Hematopoietic multipotent progenitor cell treated with erythropoietin and hydrocortisone succinate and interleukin-3 and kit ligand, for 15 days (in vitro differentiated cells): ENCODE data around the gene SYCP1.
A peak's percentile ranks its signal among the peaks of the same experiment; 100 is the strongest.
"Not testable (repeated sequence)": the region's sequence is repeated elsewhere in the genome, so short reads cannot be mapped to it uniquely, and the experiment has no call there.

ENCODE experiments used
- DNase-seq: peaks from one replicate; pipeline ENCODE4 v3.0.0-alpha.2; 2015; ENCODE audit warnings: low spot score

Gene SYCP1

DNA sequence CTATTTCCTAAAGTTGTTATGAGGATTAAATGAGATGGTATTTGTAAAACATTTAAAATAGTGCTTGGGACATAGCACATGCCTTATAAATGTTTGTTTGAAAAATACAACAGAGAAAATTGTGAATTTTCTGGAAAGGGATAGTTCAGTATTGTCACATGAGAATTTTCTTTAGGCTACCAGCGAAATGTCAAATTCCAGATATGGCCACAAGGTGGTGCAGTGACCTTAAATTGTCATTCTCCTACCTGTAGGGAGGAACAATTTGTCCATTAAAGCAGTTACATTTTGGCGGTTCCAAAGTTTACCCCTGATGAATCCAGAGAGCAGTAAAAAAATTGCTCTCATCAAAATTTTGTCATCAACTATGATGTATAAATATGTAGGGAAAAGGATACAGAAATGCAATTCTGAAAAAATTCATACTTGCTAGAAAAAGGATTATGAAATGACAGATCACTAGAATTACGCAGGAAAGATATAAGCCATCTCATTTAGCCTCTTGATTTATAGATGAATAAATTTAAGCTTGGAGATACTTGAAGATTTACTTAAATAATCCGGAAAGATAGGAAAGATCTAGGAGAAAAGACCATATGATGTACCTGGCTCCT is 124.7 kb downstream of the SYCP1 start:
- peak; percentile 53 for DNase-seq

DNA sequence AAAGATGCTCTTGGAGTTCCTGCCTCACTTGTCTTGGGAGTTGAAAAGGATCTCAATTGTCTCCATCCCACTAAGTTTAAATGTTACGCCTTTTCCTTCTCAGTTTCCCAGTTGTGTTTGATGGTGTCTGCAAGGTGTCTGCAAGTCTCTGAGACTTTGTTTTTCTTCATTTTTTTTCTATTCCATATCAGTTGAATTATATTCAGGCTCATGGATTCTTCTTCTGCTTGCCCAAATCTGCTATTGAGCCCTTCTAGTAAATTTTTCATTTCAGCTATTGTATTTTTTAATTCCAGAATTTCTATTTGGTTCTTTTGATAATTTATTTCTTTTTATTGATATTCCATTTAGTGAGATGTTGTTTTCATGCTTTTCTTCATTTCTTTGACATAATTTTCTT is 127.6 kb downstream of the SYCP1 start:
- DNase-seq: no peak

GRCh38 chr1:114986286-114986685 is 131.6 kb downstream of the SYCP1 start:
- DNase-seq: no peak

GRCh38 chr1:114988095-114988494 is 133.4 kb downstream of the SYCP1 start:
- DNase-seq: no peak

DNA sequence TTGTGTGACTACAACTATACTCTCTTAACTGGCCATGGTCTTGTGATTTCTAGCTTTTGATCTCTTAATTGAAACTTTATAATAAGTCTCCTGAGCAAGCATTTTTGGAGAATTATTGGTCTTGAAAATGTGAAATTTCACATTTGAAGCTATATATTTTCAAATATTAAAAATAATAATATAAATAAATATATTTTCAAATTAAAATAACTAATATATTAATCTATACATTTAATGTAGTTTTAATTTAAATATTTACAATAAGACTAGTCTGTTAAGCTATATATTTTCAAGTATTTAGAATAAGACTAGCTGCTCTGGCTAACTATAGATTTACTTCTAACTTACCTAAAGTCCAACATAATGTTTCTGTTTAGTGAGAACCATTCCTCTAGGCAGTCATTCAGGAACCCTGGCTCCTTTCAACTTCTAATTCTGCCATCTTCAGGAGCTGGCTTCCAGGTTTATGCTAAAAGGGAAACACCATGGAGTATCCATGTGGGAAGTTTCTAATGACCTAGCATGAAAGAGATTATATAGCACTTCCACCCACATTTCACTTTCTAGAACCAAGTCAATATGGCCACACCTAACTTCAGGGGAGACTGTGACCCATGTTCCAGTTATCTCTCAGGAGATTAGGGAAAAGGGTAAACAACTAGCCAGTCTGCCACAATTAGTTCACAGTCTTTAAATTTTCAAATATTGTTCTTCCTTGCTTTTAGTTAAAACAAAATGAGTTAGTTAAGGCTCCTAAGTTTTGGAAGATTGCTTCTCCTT is 143.0 kb downstream of the SYCP1 start:
- no peak for DNase-seq

DNA sequence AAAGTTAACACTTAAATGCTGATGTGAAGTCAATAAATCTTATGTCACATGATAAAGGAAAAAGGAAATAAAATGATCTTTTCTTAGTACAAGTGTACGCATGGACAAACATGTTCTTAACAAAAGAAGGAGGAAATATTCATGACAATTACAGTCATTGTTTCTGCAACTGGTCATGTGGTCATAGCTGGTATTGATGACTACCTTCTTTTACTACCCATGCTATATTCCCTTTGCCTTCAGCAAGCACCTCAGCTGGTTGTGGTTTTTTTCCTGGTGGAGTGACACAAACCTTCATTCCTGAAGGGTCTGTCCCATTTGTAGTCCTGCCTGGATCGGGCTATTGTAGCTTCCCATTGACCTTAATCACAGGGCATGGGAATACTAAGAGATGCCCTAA is 151.5 kb downstream of the SYCP1 start:
- no peak for DNase-seq

DNA sequence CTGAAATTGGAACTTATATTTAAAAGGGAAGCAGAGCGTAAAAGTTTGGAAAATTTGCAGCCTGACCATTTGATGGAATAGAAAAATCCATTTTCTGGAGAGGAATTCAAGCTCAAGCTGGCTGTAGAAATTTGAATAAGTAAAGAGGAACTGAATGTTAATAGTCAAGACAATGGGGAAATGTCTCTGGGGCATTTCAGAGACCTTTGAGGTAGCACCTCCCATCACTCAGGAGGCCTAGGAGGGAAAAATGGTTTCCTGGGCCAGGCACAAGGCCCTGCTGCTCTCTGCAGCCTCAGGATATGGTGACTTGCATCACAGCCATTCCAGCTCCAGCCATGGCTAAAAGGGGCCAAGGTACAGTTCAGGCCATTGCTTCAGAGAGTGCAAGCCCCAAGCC is 157.3 kb downstream of the SYCP1 start:
- no peak for DNase-seq

DNA sequence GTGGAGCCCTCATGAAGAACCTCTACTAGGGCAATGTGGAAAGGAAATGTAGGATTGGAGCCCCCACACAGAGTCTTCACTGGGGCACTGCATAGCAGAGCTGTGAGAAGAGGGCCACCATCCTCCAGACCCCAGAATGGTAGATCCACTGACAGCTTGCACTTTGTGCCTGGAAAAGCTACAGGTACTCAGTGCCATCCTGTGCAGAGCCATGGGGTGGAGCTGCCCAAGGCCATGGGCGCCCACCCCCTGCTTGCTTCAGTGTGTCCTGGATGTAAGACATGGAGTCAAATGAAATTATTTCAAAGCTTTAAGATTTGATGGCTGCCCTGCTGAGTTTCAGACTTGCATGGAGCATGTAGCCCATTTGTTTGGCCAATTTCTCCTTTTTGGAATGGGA is 157.8 kb downstream of the SYCP1 start:
- no peak for DNase-seq

GRCh38 chr1:115013792-115014191 is 159.1 kb downstream of the SYCP1 start:
- no peak for DNase-seq

DNA sequence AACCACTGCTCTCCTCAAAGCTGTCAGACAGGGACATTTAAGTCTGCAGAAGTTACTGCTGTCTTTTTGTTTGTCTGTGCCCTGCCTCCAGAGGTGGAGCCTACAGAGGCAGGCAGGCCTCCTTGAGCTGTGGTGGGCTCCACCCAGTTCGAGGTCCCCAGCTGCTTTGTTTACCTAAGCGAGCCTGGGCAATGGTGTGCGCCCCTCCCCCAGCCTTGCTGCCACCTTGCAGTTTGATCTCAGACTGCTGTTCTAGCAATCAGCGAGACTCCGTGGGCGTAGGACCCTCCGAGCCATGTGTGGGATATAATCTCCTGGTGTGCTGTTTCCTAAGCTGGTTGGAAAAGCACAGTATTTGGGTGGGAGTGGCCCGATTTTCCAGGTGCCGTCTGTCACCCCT is 164.9 kb downstream of the SYCP1 start:
- not testable (repeated sequence) for DNase-seq

- DNase-seq: no peak
Observed at GRCh38 chr1:115021145-115021544, 166.5 kb downstream of the SYCP1 start.

- DNase-seq: no peak
Observed at GRCh38 chr1:115023593-115023992, 168.9 kb downstream of the SYCP1 start.

GRCh38 chr1:115029526-115029925 is 174.9 kb downstream of the SYCP1 start, which contains the start of gene TSHB:
TSS of gene TSHB (plus strand) at chr1:115029826. CDS start at chr1:115033363, 3,537 bp downstream.
- no peak for DNase-seq

DNA sequence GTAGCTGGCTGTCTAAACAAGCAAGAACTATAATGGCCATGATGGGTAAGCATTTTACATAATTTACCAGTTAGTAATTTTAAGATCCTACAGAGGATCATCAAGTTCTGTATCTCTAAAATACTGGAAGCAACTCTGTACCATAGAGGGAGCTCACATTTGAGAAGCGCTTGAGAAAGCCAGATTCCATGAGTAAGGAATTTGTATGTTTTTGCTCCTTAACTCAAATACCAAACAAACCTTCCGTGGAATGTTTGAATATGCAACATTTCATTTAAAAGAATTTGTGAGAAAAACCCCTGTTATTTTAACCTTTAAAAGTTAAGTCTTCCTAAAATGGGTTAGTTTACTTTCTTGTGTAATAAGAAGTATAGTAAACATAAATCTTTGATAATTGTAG is 176.9 kb downstream of the SYCP1 start:
- no peak for DNase-seq

DNA sequence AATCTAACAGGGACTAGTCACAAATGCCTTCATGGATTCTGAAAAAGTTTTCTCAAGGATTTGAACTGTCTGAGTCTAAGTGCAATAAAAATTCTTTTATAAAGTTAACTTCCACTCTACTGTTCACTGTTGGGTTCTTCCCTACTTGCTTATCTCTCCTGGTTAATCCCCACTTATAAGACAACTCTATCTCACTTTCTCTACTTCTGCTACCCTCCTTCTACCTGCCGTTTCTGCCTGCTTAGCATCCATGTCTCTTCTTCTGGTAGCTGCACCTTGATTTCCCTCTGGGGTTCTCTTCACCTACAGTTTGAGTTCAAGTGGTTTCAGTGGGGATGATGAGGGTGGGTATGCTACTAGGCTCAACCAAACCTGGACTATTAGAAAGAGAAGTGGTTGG is 181.0 kb downstream of the SYCP1 start:
- DNase-seq: no peak

- DNase-seq: no peak
Observed at GRCh38 chr1:115036814-115037507, 182.3 kb downstream of the SYCP1 start.

GRCh38 chr1:115040501-115040900 is 185.8 kb downstream of the SYCP1 start:
- DNase-seq: no peak

DNA sequence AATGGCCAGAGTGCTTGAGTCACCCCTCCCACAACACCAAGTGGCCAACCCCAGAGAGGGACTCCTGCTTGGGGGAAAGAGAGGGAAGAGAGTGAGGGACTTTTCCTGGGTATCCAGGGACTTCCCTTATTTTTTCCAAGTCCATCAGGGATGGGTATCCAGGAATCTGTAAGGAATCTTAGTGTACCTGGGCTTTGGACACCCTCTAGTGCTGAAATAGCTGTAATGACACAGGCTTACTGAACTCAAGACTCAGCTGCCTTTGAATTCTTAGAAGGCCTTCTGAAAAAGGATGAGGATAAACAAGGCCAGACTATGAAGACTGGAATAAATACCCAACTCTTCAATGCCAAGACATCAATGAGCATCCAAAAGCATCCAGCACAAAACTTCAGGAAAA is 187.0 kb downstream of the SYCP1 start:
- DNase-seq: no peak
